Astrocyte of the spinal cord (primary cell): ENCODE data around the gene AXIN1.

Experiments
- DNase-seq: peaks from one replicate; pipeline ENCODE4 v3.0.0; 2011; ENCODE audit warnings: low read depth, low spot score
- H3K4me3 ChIP-seq: 2 replicates; pipeline ENCODE4 v1.5.1; 2011; ENCODE audit warnings: low read depth, mild to moderate bottlenecking, low read length, moderate library complexity
- in situ Hi-C: cut with HindIII; loops from 2 replicates; pipeline ENCODE4 v1.10.0; 2017; ENCODE audit warnings: low sequenced_read_pairs
- TF ChIP-seq, protein P1 (sequence below): IDR thresholded peaks from 2 replicates; pipeline ENCODE4 v1.5.1; 2012; ENCODE audit warnings: low read depth, mild to moderate bottlenecking, low read length, inconsistent platforms

Gene AXIN1

DNA sequence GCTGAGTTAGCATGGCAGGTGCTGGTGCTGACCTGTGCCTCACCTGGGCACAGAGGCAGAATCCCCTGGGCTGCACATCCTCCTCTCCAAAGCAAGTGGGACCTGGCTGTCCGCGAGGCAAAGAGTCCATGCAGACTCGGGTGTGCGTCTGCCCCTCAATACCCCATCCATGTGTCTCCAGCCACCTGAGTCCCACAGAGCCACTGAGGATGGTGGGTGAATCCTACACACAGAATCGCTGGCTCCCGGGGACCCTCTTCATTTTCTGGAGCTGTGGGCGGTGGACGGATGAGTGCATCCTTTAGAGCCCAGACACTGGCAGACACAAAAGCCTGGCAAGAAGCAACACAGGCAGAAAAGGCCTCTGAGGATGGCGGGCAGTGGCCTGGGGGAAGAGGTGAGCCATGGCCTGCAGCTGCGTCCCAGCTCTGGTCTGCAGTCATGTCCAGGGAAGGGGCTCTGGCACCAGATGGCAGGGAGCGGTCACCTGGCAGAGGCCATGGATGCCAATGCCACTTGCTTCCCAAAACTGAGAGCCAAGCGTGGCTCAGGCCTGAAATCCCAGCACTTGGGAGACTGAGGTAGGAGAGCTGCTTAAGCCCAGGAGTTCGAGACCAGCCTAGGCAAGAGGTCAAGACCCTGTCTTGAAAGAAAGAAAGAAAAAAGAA, 29.9 kb downstream of the AXIN1 start:
- in situ Hi-C loops: no loop called here
- H3K4me3 ChIP-seq: no peak overlapping the region
- DNase-seq: no peak
- TF ChIP-seq, protein P1, sequence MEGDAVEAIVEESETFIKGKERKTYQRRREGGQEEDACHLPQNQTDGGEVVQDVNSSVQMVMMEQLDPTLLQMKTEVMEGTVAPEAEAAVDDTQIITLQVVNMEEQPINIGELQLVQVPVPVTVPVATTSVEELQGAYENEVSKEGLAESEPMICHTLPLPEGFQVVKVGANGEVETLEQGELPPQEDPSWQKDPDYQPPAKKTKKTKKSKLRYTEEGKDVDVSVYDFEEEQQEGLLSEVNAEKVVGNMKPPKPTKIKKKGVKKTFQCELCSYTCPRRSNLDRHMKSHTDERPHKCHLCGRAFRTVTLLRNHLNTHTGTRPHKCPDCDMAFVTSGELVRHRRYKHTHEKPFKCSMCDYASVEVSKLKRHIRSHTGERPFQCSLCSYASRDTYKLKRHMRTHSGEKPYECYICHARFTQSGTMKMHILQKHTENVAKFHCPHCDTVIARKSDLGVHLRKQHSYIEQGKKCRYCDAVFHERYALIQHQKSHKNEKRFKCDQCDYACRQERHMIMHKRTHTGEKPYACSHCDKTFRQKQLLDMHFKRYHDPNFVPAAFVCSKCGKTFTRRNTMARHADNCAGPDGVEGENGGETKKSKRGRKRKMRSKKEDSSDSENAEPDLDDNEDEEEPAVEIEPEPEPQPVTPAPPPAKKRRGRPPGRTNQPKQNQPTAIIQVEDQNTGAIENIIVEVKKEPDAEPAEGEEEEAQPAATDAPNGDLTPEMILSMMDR: no peak

DNA sequence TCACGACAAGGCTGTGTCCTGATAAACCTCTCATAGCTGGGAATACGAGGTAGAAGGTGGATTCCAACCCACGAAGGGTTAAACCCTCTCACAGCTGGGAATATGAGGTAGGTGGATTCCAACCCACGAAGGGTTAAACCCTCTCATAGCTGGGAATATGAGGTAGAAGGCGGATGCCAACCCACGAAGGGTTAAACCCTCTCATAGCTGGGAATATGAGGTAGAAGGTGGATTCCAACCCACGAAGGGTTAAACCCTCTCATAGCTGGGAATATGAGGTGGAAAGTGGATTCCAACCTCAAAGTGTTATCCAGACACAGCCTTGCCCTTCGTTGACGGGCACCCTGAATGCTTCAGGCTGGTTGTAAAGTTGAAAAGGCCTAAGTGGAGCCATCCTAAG, 31.0 kb downstream of the AXIN1 start:
- in situ Hi-C loops: no loop called here
- TF ChIP-seq, protein P1: no peak
- DNase-seq: no peak
- no peak overlapping the region for H3K4me3 ChIP-seq

DNA sequence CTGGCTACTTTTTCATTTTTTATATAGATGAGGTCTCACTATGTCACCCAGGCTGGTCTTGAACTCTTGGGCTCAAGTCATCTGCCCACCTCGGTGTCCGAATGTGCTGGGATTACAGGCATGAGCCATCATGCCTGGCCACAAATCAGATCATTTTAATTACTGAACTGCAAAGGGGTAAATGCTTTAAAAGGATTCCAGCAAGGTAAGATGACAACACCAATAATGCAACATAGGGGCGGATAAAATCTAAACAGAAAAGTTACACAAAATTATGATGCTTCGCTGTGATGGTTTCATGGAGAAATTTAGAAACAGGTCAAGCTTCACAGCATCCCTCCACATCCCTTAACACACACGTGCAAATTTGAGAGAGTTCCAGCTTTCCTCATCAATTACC, 32.3 kb downstream of the AXIN1 start:
- in situ Hi-C loops: no loop called here
- H3K4me3 ChIP-seq: no peak overlapping the region
- DNase-seq: no peak
- TF ChIP-seq, protein P1: no peak

DNA sequence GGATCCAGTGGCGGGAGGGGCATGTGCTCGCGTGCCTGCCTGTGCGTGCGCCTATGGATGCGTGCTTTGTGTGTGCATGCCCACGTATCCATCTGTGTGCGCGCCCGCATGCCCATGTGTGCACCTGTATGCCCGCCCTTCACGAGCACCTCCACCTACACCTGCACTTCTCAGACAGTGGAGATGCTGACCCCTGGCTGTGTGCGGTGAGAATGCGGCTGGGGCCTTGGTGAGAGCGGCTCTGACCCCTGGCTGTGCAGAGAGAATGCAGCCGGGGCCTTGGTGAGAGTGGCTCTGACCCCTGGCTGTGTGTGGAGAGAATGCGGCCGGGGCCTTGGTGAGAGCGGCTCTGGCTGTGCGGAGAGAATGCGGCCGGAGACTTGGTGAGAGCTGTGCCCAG, 33.9 kb downstream of the AXIN1 start:
- no peak overlapping the region for H3K4me3 ChIP-seq
- DNase-seq: no peak
- TF ChIP-seq, protein P1: peak; percentile 15
- in situ Hi-C loops: no loop called here

DNA sequence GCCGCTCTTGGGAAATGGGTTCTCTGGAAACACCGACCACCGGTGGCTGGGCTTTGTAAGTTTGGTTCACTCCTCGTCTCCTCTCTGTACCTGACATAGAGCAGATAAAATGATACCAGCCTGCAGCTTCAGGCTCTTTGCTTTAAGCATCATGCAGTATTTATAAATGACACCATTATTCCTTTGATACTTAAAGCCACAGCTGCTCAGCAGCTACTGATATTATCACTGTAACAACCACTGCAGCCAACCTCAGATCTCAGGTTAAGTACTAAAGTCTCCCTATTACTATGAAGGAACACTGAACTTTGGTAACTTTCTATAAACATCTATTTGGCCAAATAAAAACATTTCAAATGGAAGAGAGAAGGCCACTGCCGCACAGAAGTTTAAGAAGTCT, 34.9 kb downstream of the AXIN1 start:
- in situ Hi-C loops: no loop called here
- TF ChIP-seq, protein P1: no peak
- no peak overlapping the region for H3K4me3 ChIP-seq
- DNase-seq: no peak

DNA sequence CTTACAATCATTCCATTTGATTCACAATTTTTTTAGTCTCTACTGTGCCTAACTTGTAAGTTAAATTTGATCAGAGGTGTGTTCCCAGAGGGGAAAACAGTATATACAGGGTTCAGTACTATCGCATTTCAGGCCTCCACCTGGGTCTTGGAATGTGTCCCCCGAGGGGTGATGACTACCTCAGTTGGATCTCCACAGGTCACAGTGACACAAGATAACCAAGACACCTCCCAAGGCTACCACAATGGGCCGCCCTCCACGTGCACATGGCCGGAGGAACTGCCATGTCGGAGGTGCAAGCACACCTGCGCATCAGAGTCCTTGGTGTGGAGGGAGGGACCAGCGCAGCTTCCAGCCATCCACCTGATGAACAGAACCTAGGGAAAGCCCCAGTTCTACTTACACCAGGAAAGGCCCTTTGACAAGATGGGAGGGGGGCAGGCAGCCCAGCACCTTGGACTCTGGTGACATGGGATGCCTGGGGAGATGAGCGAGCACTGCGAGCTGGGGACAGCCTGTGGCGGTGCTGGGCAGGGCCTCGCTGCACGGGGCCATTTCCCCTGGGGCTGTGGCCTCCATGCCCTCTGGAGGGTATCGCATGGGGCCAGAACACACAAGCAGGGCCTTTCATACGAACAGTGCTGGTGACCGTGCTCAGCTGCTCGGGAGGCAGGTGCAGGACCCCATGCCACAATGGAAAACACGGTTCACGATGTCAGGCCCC, 35.6 kb downstream of the AXIN1 start:
- in situ Hi-C loops: no loop called here
- no peak for DNase-seq
- TF ChIP-seq, protein P1: no peak
- H3K4me3 ChIP-seq: no peak overlapping the region
